H7 (cell line): Measurements from ENCODE around the gene HAO2. TPM values are rescaled to one million over a fixed set of nuclear protein-coding genes. Genes with fewer than 3 reads are reported as not detected.
"Not testable (repeated sequence)": the region's sequence is repeated elsewhere in the genome, so short reads cannot be mapped to it uniquely, and the experiment has no call there.

Source experiments
- DNase-seq: peaks from one replicate; pipeline ENCODE4 v3.0.0; 2012
- H3K27me3 ChIP-seq: 2 replicates; pipeline ENCODE4 v1.6.0; 2011; ENCODE audit warnings: mild to moderate bottlenecking, low read length; ENCODE audit not compliant: control insufficient read depth, insufficient read depth
- H3K36me3 ChIP-seq: replicated peaks from 2 replicates; pipeline ENCODE4 v1.5.1; 2011; ENCODE audit warnings: low read length; ENCODE audit not compliant: control insufficient read depth, insufficient read depth
- H3K4me3 ChIP-seq: 2 replicates; pipeline ENCODE4 v1.5.1; 2011; ENCODE audit warnings: low read depth, mild to moderate bottlenecking, control low read depth, low read length, moderate library complexity; ENCODE audit not compliant: insufficient read depth
- total RNA-seq: library from RNA; depleted of rRNA; stranded (reverse); fragments of >200 nt; shearing (Covaris generic); gene quantifications from 2 replicates; pipeline ENCODE4 v1.2.3, GENCODE V29; 2014

HAO2 gene
- total RNA-seq, 1 experiment from 2014 or later: 0.38 TPM

DNA sequence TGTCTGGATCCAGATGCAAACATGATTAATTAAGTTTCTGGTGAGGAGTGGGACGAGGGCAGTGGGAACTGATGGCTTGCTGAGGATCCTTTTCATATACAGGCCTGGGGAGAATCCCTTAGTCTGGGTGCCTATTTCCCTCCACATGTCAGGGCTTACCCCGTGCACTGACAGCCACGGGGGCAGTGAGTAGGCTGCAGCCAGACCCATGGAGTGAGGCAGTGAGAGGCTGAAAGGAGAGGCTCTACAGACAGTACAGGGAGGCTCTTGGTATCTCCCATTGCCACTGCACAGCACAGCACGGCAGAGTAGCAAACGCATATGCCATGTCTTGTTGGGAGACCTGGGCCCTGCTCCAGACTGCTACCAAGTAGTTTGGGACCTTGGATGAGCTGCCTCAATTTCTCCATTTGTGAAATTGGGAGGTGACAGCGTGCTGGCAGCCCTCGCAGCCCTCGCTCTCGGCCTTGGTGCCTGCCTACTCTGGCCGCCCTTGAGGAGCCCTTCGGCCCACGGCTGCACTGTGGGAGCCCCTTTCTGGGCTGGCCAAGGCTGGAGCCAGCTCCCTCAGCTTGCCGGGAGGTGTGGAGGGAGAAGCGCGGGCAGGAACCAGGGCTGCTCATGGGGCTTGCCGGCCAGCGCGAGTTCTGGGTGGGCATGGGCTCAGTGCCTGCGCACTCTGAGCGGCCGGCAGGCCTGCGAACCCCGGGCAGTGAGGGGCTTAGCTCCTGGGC, 35.3 kb upstream of the HAO2 start:
- no peaks in the 10 kb centered on the region for H3K27me3 ChIP-seq
- no peaks in the 10 kb centered on the region for H3K36me3 ChIP-seq
- DNase-seq: no peak
- H3K4me3 ChIP-seq: no peak overlapping the region

DNA sequence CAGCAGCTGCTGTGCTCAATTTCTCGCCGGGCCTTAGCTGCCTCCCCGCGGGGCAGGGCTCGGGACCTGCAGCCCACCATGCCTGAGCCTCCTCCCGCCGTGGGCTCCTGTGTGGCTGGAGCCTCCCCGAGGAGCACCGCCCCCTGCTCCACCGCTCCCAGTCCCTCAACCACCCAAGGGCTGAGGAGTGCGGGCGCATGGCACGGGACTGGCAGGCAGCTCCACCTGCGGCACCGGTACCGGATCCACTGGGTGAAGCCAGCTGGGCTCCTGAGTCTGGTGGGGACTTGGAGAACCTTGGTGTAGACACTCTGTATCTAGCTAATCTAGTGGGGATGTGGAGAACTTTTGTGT, 34.7 kb upstream of the HAO2 start:
- not testable (repeated sequence) for H3K4me3 ChIP-seq, H3K36me3 ChIP-seq, DNase-seq, H3K27me3 ChIP-seq

DNA sequence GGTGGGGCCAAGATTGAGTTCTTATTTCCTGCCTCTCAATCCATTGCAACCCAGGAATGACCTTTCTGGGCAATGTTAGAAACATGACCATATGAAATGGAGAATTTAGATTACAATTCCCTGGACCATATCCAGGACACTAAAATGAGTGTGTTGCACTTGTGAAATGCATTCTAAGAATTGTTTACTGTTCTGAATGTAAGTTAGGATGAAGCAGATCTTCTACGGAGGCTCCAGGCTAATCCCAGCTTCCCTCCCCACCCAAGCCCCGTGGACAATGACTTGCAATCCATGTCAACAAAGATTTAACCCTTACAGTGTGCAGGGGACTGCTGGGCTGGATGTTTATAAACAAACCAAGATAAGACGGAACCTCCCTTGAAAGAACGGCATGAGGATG, 31.7 kb upstream of the HAO2 start:
- no peak for DNase-seq
- H3K4me3 ChIP-seq: no peak overlapping the region
- no peaks in the 10 kb centered on the region for H3K36me3 ChIP-seq
- no peaks in the 10 kb centered on the region for H3K27me3 ChIP-seq

- no peak overlapping the region for H3K4me3 ChIP-seq
- no peaks in the 10 kb centered on the region for H3K27me3 ChIP-seq
- H3K36me3 ChIP-seq: no peaks in the 10 kb centered on the region
- DNase-seq: no peak
Observed at GRCh38 chr1:119338004-119338403, 30.6 kb upstream of the HAO2 start.

DNA sequence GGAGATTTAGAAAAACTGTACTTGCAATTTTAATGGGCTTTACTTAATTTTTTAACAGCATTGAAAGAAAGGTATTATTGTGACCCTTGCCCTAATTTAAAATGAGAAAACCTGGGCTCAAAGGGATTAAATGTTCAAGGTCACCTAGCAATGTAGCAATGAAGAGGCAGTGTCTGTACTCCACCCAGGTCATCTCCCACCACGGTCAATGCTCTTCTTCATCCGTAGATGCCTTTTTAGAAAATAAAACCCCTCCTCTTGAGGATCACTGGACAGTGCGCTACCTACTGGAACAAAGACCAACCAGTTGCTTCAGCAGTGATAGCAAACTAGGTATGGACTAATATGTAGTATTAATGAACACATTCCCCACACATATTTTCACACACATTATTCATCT, 29.8 kb upstream of the HAO2 start:
- Histone ChIP-seq H3K36me3 (no peaks in the 10 kb centered on the region), H3K27me3 (no peaks in the 10 kb centered on the region), H3K4me3 (no peak overlapping the region)
- no peak for DNase-seq

DNA sequence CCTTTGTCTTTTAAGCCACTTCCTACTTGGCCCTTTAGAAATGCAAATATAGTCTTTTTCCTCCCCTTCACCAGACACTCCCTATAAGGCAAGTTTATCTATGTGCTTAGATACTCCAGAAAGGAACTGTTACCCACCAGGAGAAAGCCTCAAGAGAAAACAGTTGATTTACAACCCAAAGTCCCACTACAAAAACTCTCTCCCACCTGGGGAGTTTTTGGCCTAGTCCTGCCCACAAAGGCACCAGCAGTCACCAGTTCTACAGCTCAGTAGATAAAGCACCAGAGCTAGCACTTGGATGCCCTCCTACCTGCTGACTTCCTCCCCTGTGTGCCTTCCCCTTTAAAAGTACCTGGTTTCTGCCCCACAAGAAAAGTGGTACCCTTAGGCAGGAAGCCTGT, 27.7 kb upstream of the HAO2 start:
- DNase-seq: peak; percentile 36

DNA sequence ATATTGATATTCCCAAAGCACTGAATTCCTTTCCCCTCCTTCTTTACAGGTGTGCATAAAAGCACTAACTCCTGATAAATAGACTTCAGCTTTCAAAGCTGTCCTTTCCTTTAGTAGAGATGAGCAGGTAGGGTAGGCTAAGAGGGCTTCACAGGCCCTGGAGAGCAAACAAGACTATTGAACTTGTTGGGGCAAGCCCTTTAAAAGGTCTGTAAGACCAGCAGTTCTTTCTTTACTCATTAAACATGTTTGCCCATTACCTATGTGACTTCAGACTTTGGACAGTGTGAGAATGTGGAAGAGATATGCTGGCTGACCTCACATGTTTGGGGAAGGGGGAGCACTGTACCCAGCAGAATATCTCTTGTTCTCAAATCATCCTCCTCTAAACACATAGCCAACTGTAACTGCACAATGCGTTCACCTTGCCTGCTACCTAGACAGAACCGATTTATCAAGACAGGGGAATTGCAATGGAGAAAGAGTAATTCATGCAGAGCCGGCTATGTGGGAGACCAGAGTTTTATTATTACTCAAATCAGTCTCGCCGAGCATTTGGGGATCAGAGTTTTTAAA, 27.1 kb upstream of the HAO2 start:
- no peak for DNase-seq
- H3K4me3 ChIP-seq: no peak overlapping the region
- H3K36me3 ChIP-seq: no peaks in the 10 kb centered on the region
- H3K27me3 ChIP-seq: no peaks in the 10 kb centered on the region

More for the DNA sequence above, 27.7 kb upstream of the HAO2 start:
- Histone ChIP-seq H3K4me3 (no peak overlapping the region), H3K27me3 (no peaks in the 10 kb centered on the region), H3K36me3 (no peaks in the 10 kb centered on the region)

GRCh38 chr1:119345398-119345797, 23.2 kb upstream of the HAO2 start:
- no peak for DNase-seq

GRCh38 chr1:119347858-119348257, 20.7 kb upstream of the HAO2 start:
- DNase-seq: no peak
- no peaks in the 10 kb centered on the region for H3K27me3 ChIP-seq
- H3K36me3 ChIP-seq: no peaks in the 10 kb centered on the region
- H3K4me3 ChIP-seq: no peak overlapping the region

More at GRCh38 chr1:119345398-119345797, 23.2 kb upstream of the HAO2 start:
- H3K27me3 ChIP-seq: no peaks in the 10 kb centered on the region
- no peaks in the 10 kb centered on the region for H3K36me3 ChIP-seq
- no peak overlapping the region for H3K4me3 ChIP-seq

- no peak for DNase-seq
Observed at GRCh38 chr1:119348941-119349340, 19.6 kb upstream of the HAO2 start.

GRCh38 chr1:119350866-119351265, 17.7 kb upstream of the HAO2 start:
- H3K36me3 ChIP-seq, H3K4me3 ChIP-seq, H3K27me3 ChIP-seq, DNase-seq: not testable (repeated sequence)

More at GRCh38 chr1:119348941-119349340, 19.6 kb upstream of the HAO2 start:
- H3K4me3 ChIP-seq: no peak overlapping the region
- no peaks in the 10 kb centered on the region for H3K27me3 ChIP-seq
- no peaks in the 10 kb centered on the region for H3K36me3 ChIP-seq

DNA sequence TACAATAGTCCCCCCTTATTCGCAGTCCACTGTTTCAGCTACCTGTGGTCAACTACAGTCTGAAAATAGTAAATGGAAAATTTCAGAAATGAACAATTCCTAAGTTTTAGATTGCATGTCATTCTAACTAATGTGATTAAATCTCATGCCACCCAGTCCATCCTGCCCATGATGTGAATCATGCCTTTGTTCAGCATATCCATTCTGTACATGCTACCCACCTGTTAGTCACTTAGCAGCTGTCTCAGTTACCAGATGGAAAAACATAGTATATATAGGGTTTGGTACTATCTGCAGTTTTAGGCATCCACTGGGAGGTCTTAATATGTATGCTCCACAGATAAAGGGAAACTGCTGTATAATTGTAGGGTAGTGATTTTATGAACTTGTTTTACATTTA, 16.6 kb upstream of the HAO2 start:
- no peaks in the 10 kb centered on the region for H3K27me3 ChIP-seq
- DNase-seq: no peak
- no peak overlapping the region for H3K4me3 ChIP-seq
- no peaks in the 10 kb centered on the region for H3K36me3 ChIP-seq

DNA sequence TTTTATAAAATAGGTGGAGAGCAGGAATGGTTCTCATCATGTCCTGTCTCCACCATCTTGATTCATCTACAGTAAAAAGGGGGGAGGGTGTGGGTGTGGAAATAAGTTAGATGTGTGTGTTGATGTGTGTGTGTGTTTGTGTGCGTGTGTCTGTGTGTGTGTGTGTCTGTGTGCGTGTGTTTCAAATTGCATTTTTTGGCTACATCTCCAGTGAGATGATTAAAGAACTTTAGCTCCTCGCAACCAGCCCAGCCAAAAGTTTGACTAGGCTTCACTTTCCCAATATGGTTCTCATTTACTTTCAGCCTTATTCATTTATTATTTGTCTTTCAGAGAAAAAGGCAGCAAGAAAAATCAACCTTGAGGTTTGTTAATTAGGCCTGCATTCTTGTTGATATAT, 14.7 kb upstream of the HAO2 start:
- H3K36me3 ChIP-seq: no peaks in the 10 kb centered on the region
- no peak for DNase-seq
- no peak overlapping the region for H3K4me3 ChIP-seq
- H3K27me3 ChIP-seq: no peaks in the 10 kb centered on the region; the same call in 1 of the 2 replicates

DNA sequence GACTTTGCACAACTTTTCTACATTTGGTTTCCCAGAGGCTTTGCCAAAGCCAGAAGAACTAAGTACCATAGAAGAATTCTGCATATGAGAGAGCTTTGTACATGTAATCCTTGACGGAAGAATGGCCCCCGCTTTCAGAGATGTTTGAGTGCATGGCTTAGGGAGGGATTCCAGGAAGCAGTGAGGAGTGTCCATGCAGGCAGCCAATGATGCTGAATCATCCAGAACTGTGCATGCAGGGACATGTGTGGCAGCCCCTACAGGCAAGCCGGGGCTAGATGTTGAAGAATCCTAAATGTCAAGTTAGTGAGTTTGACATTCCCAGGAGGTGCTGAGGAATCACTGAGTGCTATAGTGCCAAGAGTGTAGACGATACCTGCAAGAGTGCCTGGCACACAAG, 9.9 kb upstream of the HAO2 start:
- no peaks in the 10 kb centered on the region; the same call in 1 of the 2 replicates for H3K27me3 ChIP-seq
- no peak for DNase-seq
- H3K4me3 ChIP-seq: no peak overlapping the region
- no peaks in the 10 kb centered on the region for H3K36me3 ChIP-seq

GRCh38 chr1:119359730-119360129, 8.9 kb upstream of the HAO2 start:
- DNase-seq: no peak
- no peak overlapping the region for H3K4me3 ChIP-seq
- no peaks in the 10 kb centered on the region; the same call in 1 of the 2 replicates for H3K27me3 ChIP-seq
- H3K36me3 ChIP-seq: no peaks in the 10 kb centered on the region
